ENCODE measurements around the gene HLA-DRB1.
"Not testable (repeated sequence)": the region's sequence is repeated elsewhere in the genome, so short reads cannot be mapped to it uniquely, and the experiment has no call there.

Gene HLA-DRB1

DNA sequence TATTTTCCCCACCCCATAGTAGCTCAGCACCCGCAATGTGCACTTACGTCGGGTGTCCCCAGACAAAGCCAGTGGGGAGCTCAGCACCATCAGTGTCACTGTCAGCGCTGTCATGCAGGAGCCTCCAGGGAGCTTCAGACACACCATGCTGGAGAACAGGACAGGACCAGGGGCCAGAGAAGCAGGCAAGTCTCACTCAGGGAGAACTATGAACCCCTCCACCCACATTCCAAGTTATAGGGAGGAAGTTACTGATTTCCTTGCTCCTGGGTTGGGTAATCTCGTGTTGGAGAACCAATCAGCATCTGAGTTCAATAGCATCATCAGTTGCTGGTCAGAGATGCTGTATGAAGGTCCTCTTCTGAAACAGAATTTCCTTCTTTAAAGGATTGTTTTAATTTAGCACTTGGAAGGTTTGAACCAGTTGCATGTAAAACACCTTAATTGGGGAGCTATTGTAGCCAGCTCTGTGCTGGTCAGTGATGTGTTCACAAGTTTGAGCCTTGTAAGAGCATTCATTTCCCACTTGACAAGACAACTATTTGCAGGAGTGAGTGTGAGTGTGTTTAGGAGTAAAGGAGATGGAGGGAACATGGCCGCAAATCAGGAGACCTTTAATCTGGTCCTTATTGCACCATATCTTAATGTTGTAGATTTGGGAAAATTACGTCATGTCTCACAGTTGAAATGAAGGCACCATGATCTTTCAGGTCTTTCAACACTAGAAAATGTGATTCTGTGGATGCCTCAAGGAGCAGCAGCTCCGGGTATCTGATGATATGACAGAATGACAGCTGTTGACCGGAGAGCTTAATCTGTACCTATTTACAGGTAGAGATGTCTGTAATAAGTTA is at the start of gene HLA-DRB1:
Gene HLA-DRB1, minus strand, starts transcription at position 253 of the 854 bp plus-strand sequence. Its CDS starts 106 bp downstream, at position 147.
- DNase-seq, result peak; percentile 5

DNA sequence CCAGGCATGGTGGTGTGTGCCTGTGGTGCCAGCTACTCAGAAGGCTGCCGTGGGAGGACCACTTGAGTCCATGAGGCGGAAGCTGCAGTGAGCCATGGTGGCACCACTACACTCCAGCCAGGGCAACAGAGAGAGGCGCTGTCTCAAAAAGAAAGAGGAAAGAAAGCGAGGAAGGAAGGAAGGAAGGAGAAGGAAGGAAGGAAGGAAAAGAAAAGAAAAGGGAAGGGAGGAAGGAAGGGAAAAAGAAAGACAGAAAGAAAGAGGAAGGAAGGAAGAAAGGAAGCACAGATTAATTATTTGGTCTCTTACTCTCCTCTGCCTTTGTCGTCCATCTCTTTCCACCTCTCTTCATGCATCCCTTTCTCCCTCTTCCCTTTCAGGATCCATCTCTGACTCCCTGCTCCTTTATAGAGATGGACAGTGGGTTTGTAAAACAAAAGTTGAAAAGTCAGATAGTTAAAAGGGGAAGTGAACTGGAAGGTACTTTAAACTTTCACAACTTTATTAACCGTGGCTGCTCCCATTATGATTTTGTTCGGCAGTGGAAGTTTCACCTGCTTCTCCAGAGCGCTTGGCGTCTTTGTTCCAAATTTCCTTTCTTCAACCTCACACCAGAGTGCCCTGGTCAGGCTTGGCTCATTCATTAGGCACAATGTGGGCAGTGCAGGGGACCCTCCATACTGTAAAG is 49.0 kb upstream of the HLA-DRB1 start:
- DNase-seq, result no peak

DNA sequence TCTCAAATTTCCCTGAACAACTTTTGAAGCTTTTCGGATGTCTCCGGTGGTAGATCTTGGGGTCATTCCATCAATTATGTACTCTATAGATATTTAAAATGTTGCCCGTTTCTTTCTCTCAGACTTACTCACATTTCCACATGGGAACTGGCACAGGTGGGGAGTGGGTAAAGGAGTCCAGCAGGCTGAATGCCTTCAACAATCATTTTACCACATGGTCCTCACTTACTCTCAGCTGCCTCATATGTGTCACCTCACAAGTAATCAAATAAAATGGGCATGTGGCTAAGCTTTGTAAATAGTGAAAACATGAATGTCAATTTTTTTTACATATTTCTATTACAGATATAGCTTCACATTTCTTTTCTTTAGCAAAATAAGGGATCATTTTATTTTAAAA is 48.2 kb upstream of the HLA-DRB1 start:
- DNase-seq, result no peak

DNA sequence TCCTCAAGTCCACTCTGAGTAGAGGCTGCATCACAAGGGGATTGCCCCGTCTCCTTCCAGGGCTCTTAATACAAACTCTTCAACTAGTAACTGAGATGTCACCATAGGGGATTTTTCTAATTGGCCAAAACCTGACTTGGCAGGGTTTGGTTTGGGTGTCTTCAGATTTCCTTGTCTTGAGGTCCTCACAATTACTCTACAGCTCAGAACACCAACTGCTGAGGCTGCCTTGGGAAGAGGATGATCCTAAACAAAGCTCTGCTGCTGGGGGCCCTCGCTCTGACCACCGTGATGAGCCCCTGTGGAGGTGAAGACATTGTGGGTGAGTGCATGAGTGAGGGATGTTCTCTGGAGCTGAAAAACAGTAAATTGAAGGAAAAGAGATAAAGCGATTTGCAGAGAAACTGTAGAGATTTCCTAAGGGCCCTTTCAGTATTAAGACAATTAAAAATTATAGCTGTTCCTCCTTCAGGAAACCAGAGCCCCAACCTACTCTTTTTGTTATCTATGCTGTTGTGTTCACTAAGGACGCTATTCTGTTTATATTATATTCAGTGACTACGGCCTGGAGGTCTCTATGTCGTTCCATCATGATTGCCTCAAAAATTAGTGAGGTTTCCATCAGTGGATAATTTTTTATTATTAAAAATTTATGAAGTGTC is 47.7 kb upstream of the HLA-DRB1 start, which contains the start of gene HLA-DQA1:
Gene HLA-DQA1, plus strand, starts transcription at position 188 of the 662 bp plus-strand sequence. Its CDS starts 53 bp downstream, at position 241.
- no peak for DNase-seq

DNA sequence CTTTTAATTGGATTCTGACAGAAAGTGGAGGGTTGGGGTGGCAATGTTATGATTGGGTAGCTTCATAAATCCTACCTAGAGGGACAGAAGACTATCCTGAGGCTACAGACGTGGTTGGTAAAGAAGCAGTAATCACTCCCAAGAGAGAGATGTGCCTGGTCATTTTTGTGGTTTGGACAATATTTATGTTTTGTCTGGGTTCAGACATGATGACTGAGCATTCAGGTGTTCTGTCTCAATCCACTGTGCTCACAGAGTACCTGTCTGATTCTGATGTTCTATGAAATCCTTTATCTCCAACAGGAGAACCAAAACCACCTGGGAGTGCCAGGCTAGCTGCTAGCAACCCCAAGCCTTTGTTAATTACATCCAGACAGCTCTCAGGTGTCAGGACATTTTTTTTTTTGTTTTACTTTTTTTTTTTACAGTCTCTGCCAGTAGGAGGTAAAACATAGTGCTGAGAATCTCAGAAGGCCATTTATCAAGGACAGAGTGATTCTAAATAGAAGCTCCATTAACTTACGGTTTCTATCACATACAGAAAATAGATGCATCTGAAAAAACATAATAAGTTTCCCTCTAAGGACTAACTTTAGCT is 46.0 kb upstream of the HLA-DRB1 start:
- no peak for DNase-seq

DNA sequence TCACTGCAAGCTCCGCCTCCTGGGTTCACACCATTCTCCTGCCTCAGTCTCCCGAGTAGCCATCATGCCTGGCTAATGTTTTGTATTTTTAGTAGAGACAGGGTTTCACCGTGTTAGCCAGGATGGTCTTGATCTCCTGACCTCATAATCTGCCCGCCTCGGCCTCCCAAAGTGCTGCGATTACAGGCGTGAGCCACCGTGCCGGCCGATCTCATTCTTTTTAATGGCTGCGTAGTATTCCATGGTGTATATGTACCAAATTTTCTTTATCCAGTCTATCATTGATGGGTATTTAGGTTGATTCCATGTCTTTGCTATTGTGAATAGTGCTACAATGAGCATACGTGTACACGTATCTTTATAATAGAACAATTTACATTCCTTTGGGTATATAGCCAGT is 40.1 kb upstream of the HLA-DRB1 start:
- DNase-seq, result not testable (repeated sequence)

DNA sequence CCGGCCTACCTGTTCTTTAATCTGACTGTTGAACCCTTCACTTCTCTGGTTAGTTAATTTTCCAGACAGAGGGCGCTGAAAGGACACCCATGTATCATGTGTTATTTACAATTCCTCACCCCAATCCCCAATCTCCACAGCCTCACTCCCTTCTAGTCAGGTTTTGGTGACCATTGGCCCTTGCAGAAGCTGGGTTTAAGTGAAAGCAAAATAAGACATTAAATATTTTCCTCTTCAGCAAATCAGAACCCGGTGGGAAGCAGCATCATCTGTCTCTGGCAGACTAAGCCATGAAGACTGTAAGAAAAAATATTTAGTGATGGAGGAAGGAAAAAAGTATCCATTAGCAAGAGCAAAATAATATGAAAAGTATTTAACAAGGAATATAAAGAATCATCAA is 38.2 kb upstream of the HLA-DRB1 start:
- DNase-seq, result no peak

DNA sequence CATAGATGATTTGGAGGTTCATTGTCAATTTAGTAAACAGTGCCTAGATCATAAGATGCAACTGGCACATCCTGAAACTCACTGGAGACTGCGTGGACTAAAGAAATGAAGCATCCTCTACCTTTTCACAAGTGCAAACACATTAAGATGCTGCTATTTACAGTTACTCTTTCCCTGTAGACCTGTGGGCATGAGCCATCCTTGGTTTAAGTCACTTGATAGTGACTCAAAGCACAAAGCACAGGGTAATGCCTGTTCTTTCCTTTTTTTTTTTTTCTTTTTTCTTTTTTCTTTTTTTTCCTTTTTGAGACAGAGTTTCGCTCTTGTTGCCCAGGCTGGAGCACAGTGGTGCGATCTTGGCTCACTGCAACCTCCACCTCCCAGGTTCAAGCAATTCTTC is 37.6 kb upstream of the HLA-DRB1 start:
- DNase-seq, result no peak

DNA sequence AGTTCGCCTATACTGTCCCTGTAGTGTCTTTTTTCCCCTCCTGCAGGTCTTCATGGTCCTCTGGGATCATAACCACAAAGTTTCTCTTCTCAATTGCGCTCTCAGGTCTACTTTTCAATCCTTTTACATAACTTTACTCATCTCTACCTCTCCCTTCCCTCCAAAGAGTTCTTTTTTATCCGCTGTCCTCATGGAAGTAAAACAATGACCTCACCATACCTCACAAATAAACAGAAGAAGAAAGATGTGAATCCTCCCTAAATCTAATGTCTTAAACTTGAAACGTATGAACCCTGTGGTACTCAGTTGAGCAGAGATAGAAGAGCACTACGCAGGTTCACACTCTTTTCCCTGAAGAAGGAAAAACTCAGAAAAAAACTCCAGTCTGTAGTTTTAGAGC is 35.5 kb upstream of the HLA-DRB1 start:
- DNase-seq, result no peak

DNA sequence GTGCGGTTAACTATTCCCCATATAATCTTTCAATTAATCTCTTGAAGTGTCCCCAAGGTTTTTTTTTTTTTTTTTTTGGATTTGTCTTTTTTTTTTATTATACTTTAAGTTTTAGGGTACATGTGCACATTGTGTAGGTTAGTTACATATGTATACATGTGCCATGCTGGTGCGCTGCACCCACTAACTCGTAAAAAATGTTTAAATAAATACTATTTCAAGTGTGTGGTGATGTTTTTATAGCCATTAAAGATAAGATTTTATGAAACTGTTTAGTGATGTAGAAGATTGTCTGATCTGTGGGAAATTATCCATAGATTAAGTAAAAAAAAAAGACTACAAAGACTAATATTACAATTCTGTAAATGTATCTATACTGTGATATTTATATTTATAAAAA is 34.9 kb upstream of the HLA-DRB1 start:
- no peak for DNase-seq

DNA sequence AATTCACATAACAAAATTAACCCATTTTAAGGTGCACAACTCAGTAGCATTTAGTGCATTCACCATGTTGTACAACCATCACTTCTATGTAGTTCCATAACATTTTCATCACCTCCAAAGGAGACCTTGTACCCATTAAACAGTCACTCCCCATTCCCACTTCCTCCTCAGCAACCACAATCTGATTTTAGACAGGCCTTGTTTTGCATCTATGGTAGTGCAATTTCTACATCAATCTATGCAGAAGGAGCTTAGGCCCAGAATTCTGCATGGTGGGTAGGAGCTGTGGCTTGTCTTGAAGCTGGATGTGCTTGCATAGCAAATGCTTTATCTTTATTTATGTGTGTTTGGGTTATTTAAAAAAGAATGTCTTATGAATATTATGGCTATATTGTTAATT is 34.0 kb upstream of the HLA-DRB1 start:
- DNase-seq, result no peak

DNA sequence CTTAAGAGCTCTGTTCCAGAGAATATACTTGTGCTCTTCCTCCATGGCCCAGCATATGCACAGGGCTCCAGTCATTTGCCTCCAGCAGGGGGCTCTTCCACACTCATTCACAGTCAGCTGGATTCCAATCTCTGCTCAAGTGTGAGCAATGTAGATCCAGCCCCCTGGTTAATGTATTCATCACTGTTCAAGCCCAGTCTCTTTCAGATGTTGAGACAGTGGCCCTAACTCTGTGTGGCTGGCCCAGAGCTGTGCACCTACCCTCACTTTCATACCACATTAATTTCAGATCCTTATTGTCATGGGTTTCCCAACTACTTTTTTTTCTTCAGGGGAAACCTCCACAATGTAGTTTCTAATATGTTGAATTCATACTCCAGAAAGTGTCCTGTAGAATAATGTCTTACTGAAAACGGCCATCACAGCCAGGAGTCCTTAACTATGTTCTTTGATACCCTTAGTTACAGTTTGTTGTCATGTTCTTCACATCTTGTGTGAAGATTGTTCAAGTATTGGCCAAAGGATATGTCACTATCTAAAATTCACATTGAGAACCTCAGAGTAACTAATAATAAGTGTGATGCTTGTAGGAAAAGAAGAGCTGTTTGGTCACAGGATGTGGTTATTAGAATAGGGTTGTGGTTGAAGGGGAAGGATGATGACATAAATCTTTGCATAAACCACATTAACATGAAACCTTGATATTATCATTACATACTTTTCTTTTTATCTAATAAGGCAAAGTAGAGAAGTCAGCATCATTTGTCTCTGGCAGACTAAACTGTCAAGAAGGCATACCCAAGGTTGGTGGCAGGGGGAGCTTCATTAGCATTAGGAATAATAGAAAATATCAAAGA is 33.1 kb upstream of the HLA-DRB1 start:
- peak; percentile 14 for DNase-seq

DNA sequence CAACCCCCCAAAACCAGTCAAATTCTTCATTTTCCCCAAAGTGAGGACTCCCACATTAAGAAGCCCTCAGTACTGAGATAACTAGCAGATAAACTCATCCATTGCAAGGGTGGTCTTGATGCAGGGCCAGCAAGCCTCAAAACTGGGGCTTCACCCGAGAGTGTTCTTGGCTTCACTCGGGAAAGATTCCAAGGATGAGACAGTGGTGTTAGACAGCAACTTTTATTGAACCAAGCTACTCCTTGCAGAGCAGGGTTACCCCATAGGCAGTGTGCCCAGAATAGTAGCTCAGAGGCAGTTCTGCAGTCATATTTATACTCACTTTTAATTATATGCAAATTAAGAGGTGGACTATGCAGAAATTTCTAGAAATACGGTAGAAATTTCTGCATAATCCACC is 31.7 kb upstream of the HLA-DRB1 start:
- DNase-seq, result no peak

DNA sequence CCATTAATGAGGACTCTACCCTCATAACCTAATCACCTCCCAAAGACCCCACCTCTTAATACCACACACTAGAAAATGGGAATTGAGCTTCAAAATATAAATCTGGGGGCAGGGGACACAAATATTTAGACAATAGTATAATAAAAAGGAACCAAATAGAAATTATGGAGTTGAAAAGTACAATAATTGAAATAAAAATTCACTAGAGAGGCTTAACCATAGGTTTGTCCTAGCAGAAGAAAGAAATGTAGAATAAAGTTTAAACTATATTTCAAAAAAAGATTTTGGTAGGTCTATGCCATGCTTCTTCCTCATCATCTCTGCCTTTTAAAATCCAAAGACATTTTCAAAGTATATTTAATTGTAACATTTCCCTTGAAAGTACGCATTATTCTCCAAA is 28.1 kb upstream of the HLA-DRB1 start:
- DNase-seq, result no peak

DNA sequence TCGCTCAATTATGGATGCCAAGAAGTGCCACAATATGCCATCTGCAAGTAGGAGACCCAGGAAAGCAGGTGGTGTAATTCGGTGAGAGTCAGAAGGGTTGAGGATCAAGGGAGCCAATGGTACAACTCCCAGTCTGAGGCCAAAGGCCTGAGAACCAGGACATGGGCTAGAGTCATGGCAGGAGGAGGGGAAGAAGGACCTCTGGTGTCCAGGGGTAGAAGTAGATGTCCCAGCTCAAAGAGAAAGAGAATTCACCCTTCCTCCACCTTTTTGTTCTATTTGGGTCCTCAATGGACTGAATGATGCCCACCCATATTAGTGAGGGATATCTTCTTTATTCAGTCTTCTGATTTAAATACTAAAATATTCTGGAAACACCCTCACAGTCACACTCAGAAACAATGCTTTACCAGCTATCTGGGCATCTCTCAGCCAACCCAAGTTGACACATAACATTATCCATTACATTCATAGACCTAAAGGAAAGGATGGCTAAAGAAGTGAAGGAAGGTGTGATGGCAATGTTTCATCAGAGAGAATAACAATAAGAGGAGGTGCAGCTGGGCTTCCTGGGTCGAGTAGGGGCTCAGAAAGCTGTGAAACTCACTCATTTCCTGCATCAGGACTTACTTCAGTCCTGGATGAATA is 26.4 kb upstream of the HLA-DRB1 start:
- no peak for DNase-seq

DNA sequence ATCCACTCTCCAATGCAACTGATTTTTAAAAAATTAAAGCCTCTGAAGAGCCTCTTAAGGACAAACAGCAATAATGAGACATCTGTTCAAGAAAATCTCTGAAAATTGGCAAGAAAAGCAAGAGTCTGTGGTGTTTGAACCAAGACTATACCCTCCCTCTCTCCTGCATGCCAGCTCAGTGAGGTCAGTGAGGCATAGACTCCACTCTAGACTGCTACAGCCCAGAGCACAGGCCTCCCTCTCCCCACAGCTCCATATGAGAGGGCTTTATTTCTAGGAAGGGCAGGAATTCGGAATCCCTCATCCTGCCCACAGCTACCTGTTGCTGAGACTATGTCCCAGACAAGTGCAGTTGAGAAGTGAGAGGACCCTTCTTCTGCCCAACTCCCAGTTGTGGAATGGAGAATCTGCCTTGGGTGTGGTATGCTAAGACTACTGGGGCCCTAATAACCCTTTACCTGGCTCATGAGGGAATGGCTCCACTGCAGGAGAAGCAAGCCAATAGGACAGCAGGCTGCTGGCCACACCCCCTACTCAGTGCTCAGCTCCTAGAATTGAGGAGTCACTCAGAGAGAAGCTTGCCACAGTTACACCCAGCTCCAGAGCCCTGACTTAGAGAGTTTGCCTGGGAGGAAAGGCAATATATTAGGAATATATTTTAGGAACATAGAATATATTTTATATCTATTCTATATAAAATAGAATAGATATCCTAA is 24.9 kb upstream of the HLA-DRB1 start:
- no peak for DNase-seq

DNA sequence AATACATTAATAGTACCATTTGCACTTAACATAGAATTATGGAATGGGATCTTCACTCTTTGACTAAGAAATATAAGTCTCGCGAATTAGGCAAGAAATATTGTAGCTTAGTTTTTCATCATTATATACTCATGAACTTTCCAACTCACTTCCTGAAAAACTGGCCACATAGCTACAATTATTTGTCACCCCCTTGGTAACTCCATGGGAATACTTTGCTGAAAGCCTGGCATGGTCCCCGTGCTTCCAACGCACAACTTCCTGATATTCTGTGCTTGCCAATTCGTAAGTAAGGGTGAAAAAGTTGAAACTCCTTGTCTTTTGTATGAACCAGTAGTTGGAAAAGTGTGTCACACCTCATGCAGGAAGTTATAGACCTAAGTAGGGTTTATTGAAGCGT is 23.8 kb upstream of the HLA-DRB1 start:
- no peak for DNase-seq

DNA sequence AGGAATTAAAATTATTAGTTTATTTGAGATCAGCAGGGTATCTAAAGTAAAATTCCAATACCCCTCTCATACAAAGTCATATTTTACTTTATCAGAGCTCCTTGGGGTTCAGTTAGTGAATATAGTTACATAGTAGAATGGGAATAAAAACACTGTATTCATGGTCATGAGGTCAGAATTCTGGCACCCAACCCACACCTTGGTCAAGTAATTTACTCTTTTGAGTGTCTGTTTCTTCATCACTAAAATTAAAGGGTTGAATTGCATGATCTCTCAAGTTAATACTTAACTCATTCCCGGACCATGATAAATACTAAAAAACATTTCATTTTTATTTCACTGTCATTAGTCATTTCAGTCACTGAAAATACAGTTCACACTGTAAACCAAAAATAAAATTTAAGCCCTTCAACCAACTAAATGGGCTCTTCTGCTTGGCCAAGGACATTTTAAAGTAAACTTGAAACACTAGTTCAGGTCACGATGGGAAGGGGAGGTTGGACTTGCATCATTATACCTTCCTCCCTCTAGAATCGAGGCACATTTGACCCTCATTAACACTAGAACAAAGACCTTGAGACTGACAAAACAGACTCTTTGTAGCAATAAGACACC is 21.1 kb upstream of the HLA-DRB1 start:
- no peak for DNase-seq

DNA sequence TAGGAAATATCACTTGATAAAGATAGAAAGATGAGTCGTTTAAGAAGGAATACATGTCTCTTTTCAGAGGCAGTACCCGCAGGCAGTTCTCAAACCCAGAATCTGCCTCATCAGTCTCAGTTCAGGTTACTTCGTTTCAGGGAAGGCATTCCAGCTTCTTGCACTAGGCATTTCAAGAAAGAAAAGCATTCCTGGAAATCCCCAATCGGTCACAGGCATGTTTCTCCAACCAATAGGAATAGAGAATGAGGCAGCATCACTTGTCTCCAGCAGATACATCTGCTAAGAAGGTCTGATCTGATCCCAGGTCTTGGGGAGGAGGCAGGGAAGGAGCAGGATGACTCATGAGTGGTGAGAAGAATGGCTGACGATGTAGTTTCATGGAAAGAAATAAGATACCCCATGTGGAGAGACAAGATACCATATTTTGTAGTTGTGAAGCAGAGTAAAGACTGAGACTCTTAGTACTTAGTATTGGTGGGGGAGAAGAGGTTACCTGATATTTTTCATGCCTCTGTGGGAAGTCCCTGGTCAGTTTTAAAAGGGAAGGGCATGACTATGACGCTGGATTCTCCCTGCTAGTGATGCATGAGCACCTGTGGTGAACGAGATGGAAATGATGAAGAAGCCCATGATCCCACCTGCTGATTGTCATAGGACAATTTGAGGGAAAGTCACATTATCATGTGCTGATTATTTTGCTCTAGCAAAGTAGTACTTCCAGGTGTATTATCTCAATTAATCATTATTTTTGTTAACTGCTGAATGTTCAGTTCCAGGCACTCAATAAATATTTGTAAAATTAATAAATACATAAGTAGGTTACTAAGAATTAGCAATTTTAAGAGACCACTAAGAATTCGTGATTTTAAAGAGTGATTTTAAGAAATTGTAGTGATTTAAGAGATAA is 20.3 kb upstream of the HLA-DRB1 start:
- peak; percentile 2 for DNase-seq

DNA sequence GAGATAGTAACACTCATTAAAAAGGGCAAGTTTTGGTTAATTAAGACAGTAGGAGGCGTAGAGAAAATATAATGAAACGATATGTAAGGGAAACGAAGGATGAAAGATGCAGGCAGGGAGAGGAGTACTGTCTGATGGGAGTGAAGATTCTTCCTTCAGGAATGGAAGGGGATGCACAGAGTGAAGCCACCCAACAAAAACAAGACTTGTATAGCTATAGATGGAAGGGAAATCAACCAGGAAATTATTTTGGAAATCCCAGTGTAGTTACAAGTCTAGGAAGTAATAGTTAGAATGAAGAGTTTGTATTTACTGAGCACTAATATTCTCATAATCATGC is 19.7 kb upstream of the HLA-DRB1 start:
- DNase-seq, result no peak

Data from activated effector memory CD4-positive, alpha-beta T cell treated with Interleukin-2 at 50 U/mL for 16 hours (primary cell).